K562 (cell line): ENCODE results near the gene PDPK1. TPM values are rescaled to one million over a fixed set of nuclear protein-coding genes. Genes with fewer than 3 reads are reported as not detected.
A peak's percentile ranks its signal among the peaks of the same experiment; 100 is the strongest.

Experiments
- ADNP ChIP-seq: fragments of 200-800 bp; sonication (Bioruptor generic); IDR thresholded peaks from 2 replicates; pipeline ENCODE4 v1.6.1; 2016; ENCODE audit warnings: missing genetic modification characterization, missing compliant biosample characterization
- FOXA1 ChIP-seq: fragments of 450-650 bp; IDR thresholded peaks from 2 replicates; pipeline ENCODE4 v1.6.1; 2016; ENCODE audit warnings: mild to moderate bottlenecking, borderline replicate concordance
- FUS ChIP-seq: fragments of 200-400 bp; formaldehyde crosslinking; optimal IDR thresholded peaks from 2 replicates; pipeline ENCODE3; 2017; ENCODE audit warnings: low read depth, low read length
- ILF3 ChIP-seq: fragments of 450-650 bp; IDR thresholded peaks from 2 replicates; pipeline ENCODE4 v1.6.1; 2018; ENCODE audit warnings: antibody characterized with exemption, mild to moderate bottlenecking, moderate library complexity, borderline replicate concordance
- MEF2A ChIP-seq: IDR thresholded peaks from 2 replicates; pipeline ENCODE4 v1.6.1; 2011; ENCODE audit warnings: low read depth, mild to moderate bottlenecking, low read length, moderate library complexity; ENCODE audit not compliant: control insufficient read depth
- POLR2AphosphoS2 ChIP-seq: IDR thresholded peaks from 2 replicates; pipeline ENCODE4 v1.6.1; 2012; ENCODE audit warnings: low read length, improper control_type of control experiment
- PTRF ChIP-seq: fragments of 450-650 bp; IDR thresholded peaks from 2 replicates; pipeline ENCODE4 v1.6.1; 2016; ENCODE audit warnings: mild to moderate bottlenecking, missing genetic modification characterization, missing compliant biosample characterization
- PYGO2 ChIP-seq: fragments of 450-650 bp; IDR thresholded peaks from 2 replicates; pipeline ENCODE4 v1.6.1; 2016; ENCODE audit warnings: mild to moderate bottlenecking, missing genetic modification characterization, moderate library complexity, missing compliant biosample characterization
- SFPQ ChIP-seq: fragments of 200-400 bp; formaldehyde crosslinking; IDR thresholded peaks from 2 replicates; pipeline ENCODE4 v1.6.1; 2017; ENCODE audit warnings: mild to moderate bottlenecking, low read depth, low read length, moderate library complexity
- SMAD3 ChIP-seq: fragments of 450-650 bp; formaldehyde crosslinking; conservative IDR thresholded peaks from 2 replicates; pipeline ENCODE4 v1.4.0; 2020; ENCODE audit warnings: mild to moderate bottlenecking
- U2AF2 ChIP-seq: fragments of 200-400 bp; formaldehyde crosslinking; optimal IDR thresholded peaks from 2 replicates; pipeline ENCODE3; 2017; ENCODE audit warnings: low read depth, mild to moderate bottlenecking, low read length
- ZBTB40 ChIP-seq, 2 experiments: fragments of 450-650 bp in 1 of 2; sonication (generic) in 1 of 2; formaldehyde crosslinking in 1 of 2; IDR thresholded peaks; 2 replicates each; pipeline versions ENCODE4 v1.7.1 to v1.9.0; 2016 to 2022; ENCODE audit warnings: inconsistent platforms in 1 of 2, mild to moderate bottlenecking in 1 of 2, missing genetic modification reagents in 1 of 2
- ZNF12 ChIP-seq: sonication (generic); formaldehyde crosslinking; IDR thresholded peaks from 2 replicates; pipeline ENCODE4 v1.4.0; 2020; ENCODE audit warnings: mild to moderate bottlenecking, missing genetic modification reagents
- ZNF280A ChIP-seq: fragments of 450-650 bp; IDR thresholded peaks from 2 replicates; pipeline ENCODE4 v1.6.1; 2018; ENCODE audit warnings: mild to moderate bottlenecking, low read depth; ENCODE audit not compliant: partially characterized antibody
- ZNF354B ChIP-seq: fragments of 250-450 bp; sonication (Bioruptor Pico); IDR thresholded peaks from 2 replicates; pipeline ENCODE4 v1.4.0; 2020
- polyA plus RNA-seq, 8 experiments: library from polyadenylated mRNA; depleted of rRNA in 4 of 8; stranded (reverse) in 5 of 8; unstranded in 3 of 8; fragments of >200 nt; fragmentation: Nextera tagmentation in 2 of 8; fragmentation: Illumina TruSeq in 1 of 8; extraction: Ambion mirVana in 2 of 8; extraction: Trizol in 1 of 8; gene quantifications; 2 replicates each; pipeline versions ENCODE4 v1.2.1 to v1.2.3, GENCODE V29; 2011 to 2014; ENCODE audit warnings: inconsistent platforms in 1 of 8, missing spikeins in 1 of 8
- total RNA-seq, 7 experiments: library from RNA; depleted of rRNA in 6 of 7; stranded (reverse); fragments of >200 nt in 6 of 7; fragmentation: Illumina TruSeq in 2 of 7; extraction: Trizol in 2 of 7; gene quantifications; 2 replicates each; pipeline versions ENCODE4 v1.2.1 to v1.2.3, GENCODE V29; 2011 to 2021; ENCODE audit warnings: low replicate concordance in 1 of 7

PDPK1 gene
- total and polyA plus RNA-seq, 9 of the 15 experiments (the other 6 are each of a cell fraction or from before 2014, with no cell fraction given): 4.0 to 37.2 (median 18.7) TPM

GRCh38 chr16:2531696-2532493 lies 5.9 kb upstream of the PDPK1 start (continued):
- TF ChIP-seq ZNF354B (CRISPR knock-in tag): no peak
- peak; percentile 98 for TF ChIP-seq POLR2AphosphoS2
- no peak for TF ChIP-seq PYGO2
- no peak for TF ChIP-seq PTRF (tag)
- TF ChIP-seq MEF2A: no peak
- TF ChIP-seq FUS: peak; percentile 41
- TF ChIP-seq SFPQ: no peak
- TF ChIP-seq ILF3: no peak
- no peak for TF ChIP-seq U2AF2
- no peak for TF ChIP-seq SMAD3
- 0 out of 2 replicates have a peak, but pooled peaks have one; percentile 28 for TF ChIP-seq ZNF12
- no peak for TF ChIP-seq FOXA1
- TF ChIP-seq ZNF280A: no peak
- TF ChIP-seq ZBTB40 (IDR thresholded peaks at IDR 0.05): no peak
- TF ChIP-seq ZBTB40 (CRISPR knock-in tag; IDR thresholded peaks at IDR 0.05): no peak
- no peak for TF ChIP-seq ADNP
